Activated CD4-positive, alpha-beta T cell treated with anti-CD3 and anti-CD28 coated beads, Interleukin-2, amount 10 ng/mL, durations not matched to agents 24 days and 14 days (primary cell): Measurements from ENCODE around the gene SLCO3A1. TPM values are rescaled to one million over a fixed set of nuclear protein-coding genes. Genes with fewer than 3 reads are reported as not detected.

Experiments used
- DNase-seq: peaks from one replicate; pipeline ENCODE4 v3.0.0; 2022
- H3K27ac Mint-ChIP-seq: one replicate; pipeline ENCODE4 v1.8.0; 2022; ENCODE audit warnings: mild to moderate bottlenecking, mixed read lengths
- H3K27me3 Mint-ChIP-seq: one replicate; pipeline ENCODE4 v1.8.0; 2022; ENCODE audit warnings: mixed read lengths
- H3K36me3 Mint-ChIP-seq: one replicate; pipeline ENCODE4 v1.8.0; 2022; ENCODE audit warnings: low read depth, mild to moderate bottlenecking, mixed read lengths
- H3K4me1 Mint-ChIP-seq: one replicate; pipeline ENCODE4 v1.8.0; 2021; ENCODE audit warnings: mixed read lengths
- H3K4me3 Mint-ChIP-seq: one replicate; pipeline ENCODE4 v1.8.0; 2022; ENCODE audit warnings: mild to moderate bottlenecking, moderate library complexity, mixed read lengths
- H3K9me3 Mint-ChIP-seq: one replicate; pipeline ENCODE4 v1.8.0; 2021; ENCODE audit warnings: mixed read lengths
- intact Hi-C: fragments of 100-400 bp; cut with micrococcal nuclease; formaldehyde crosslinking; loops from one replicate; pipeline ENCODE4 v1.15.1; 2023
- total RNA-seq: library from RNA; stranded (reverse); gene quantifications from 2 replicates; pipeline ENCODE4 v1.2.3, GENCODE V29; 2022

The SLCO3A1 gene
- total RNA-seq, 1 donor from 2014 or later, result 16.3 TPM

GRCh38 chr15:92098869-92099268 lies 245.4 kb downstream of the SLCO3A1 start:
- peaks cover 43% of the 10 kb centered on the region for H3K4me1 Mint-ChIP-seq
- H3K27ac Mint-ChIP-seq, result no peak overlapping the region
- H3K9me3 Mint-ChIP-seq, result no peaks in the 10 kb centered on the region
- intact Hi-C loops, result no loop called here
- no peaks in the 10 kb centered on the region for H3K27me3 Mint-ChIP-seq
- peaks cover 18% of the 10 kb centered on the region for H3K36me3 Mint-ChIP-seq
- DNase-seq, result no peak
- no peak overlapping the region for H3K4me3 Mint-ChIP-seq

GRCh38 chr15:92100301-92100700 lies 246.8 kb downstream of the SLCO3A1 start:
- Mint-ChIP-seq H3K27ac (no peak overlapping the region), H3K36me3 (peaks cover 18% of the 10 kb centered on the region), H3K27me3 (no peaks in the 10 kb centered on the region), H3K4me3 (no peak overlapping the region), H3K4me1 (peaks cover 36% of the 10 kb centered on the region), H3K9me3 (no peaks in the 10 kb centered on the region)
- intact Hi-C loops, result no loop called here
- no peak for DNase-seq

DNA sequence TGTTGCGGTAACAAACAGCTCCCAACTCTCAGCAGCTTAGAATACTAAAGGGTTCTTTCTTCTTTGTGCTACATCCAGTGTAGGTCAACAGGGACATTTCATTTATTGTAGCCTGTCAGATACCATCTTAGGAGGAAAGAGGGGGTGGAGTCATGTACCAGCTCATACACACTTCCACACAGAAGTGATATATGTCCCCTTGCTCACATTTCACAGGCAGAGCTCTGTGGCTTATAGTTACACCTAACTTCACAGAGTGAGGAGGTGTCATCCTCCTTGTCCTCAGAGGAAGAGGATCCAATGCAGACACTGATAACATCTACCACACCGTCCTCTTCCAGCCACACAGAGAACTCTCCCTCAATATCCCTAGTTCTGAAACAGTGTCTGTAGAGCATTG lies 247.2 kb downstream of the SLCO3A1 start:
- no peak overlapping the region for H3K27ac Mint-ChIP-seq

DNA sequence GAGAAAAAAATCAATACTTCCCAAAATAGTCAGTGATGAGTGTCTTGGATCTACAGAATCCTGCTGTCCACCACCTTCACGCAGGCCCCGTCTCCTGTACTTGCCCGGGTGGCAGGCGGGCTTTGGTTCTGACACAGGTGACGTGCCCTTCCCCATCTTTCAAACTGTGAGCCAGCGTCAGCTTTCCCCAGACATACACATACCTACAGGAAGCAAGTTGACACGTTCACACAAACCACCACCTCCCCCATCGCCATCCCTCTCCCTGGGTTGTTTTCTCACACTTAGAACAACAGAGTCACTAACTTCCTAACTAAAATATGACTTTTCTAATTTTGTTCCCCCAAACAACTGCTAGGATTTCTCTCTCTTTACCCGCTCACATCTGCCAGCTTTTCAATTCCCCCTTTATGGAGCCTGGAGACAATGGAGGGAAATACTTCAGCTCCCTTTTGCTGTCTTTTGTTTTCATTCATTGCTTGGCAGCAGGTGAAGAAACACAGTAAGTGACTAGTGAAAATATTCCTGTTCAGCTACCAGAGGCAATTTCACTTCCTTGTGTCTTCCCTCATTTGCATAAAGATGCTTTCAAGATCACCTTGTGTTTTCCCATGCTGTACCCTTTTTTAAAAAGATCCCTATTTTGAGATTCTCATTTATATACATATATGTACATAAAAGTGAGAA lies 248.3 kb downstream of the SLCO3A1 start:
- intact Hi-C loops, result no loop called here

More for the DNA sequence above, 247.2 kb downstream of the SLCO3A1 start:
- intact Hi-C loops, result no loop called here
- DNase-seq, result no peak
- H3K27me3 Mint-ChIP-seq, result no peaks in the 10 kb centered on the region
- H3K36me3 Mint-ChIP-seq, result peaks cover 17% of the 10 kb centered on the region
- H3K4me1 Mint-ChIP-seq, result peaks cover 32% of the 10 kb centered on the region
- H3K9me3 Mint-ChIP-seq, result no peaks in the 10 kb centered on the region
- no peak overlapping the region for H3K4me3 Mint-ChIP-seq

GRCh38 chr15:92102395-92102755 lies 248.9 kb downstream of the SLCO3A1 start:
- Mint-ChIP-seq H3K4me1 (peaks cover 23% of the 10 kb centered on the region), H3K4me3 (no peak overlapping the region), H3K27ac (no peak overlapping the region), H3K36me3 (peaks cover 8% of the 10 kb centered on the region), H3K27me3 (no peaks in the 10 kb centered on the region), H3K9me3 (no peaks in the 10 kb centered on the region)
- no peak for DNase-seq
- intact Hi-C loops, result no loop called here

More for the DNA sequence above, 248.3 kb downstream of the SLCO3A1 start:
- no peaks in the 10 kb centered on the region for H3K27me3 Mint-ChIP-seq
- H3K36me3 Mint-ChIP-seq, result peaks cover 10% of the 10 kb centered on the region
- H3K4me3 Mint-ChIP-seq, result peak overlapping the region; percentile 56
- H3K27ac Mint-ChIP-seq, result peak overlapping the region; percentile 71
- H3K9me3 Mint-ChIP-seq, result no peaks in the 10 kb centered on the region
- peak; percentile 64 for DNase-seq
- peaks cover 24% of the 10 kb centered on the region for H3K4me1 Mint-ChIP-seq

DNA sequence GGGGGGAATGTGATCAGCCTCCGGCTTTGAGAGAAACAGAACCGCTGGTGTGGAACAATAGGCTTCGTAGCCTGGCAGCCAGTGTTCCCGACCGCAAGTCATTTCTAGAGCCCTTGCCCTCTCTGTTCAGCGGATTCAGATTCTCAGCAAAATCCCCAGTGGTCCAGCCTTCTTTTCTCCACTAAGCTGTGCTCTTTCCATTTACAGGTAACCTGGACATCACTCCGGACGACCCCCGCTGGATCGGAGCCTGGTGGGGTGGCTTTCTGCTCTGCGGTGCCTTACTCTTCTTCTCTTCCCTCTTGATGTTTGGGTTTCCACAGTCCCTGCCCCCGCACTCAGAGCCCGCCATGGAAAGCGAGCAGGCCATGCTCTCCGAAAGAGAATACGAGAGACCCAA lies 250.6 kb downstream of the SLCO3A1 start:
- Mint-ChIP-seq H3K27ac (no peak overlapping the region), H3K27me3 (no peaks in the 10 kb centered on the region), H3K36me3 (peaks cover 6% of the 10 kb centered on the region), H3K4me1 (peaks cover 17% of the 10 kb centered on the region), H3K9me3 (no peaks in the 10 kb centered on the region), H3K4me3 (no peak overlapping the region)
- intact Hi-C loops, result no loop called here
- no peak for DNase-seq

DNA sequence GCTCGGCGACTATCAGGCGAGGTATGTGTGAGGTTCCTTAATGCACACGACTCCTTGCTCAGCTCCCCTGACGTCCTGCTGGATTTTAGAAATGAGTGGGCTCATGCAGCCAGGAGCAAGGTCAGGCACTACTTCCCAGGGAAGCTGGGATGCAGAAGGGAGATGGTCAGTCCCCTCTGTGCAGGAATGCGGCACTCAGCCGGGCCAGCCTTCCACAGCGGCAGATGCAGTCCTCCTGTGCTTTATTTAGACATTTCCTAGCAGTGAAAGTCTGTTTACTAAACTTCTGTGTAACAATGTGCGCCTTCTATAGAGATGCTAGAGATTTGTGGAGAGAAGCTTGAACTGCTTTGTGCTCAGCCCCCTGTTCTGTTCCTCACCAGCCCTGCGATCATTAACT lies 252.1 kb downstream of the SLCO3A1 start:
- no peak overlapping the region for H3K4me3 Mint-ChIP-seq
- H3K4me1 Mint-ChIP-seq, result peaks cover 12% of the 10 kb centered on the region
- no peak overlapping the region for H3K27ac Mint-ChIP-seq
- H3K36me3 Mint-ChIP-seq, result peaks cover 4% of the 10 kb centered on the region
- no peaks in the 10 kb centered on the region for H3K9me3 Mint-ChIP-seq
- no peak for DNase-seq
- no peaks in the 10 kb centered on the region for H3K27me3 Mint-ChIP-seq
- intact Hi-C loops, result no loop called here

- no peaks in the 10 kb centered on the region for H3K27me3 Mint-ChIP-seq
- intact Hi-C loops, result no loop called here
- DNase-seq, result no peak
- no peaks in the 10 kb centered on the region for H3K4me1 Mint-ChIP-seq
- no peaks in the 10 kb centered on the region for H3K36me3 Mint-ChIP-seq
- no peaks in the 10 kb centered on the region for H3K9me3 Mint-ChIP-seq
- H3K4me3 Mint-ChIP-seq, result no peak overlapping the region
- no peak overlapping the region for H3K27ac Mint-ChIP-seq
Observed at GRCh38 chr15:92107510-92107909, 254.0 kb downstream of the SLCO3A1 start.

DNA sequence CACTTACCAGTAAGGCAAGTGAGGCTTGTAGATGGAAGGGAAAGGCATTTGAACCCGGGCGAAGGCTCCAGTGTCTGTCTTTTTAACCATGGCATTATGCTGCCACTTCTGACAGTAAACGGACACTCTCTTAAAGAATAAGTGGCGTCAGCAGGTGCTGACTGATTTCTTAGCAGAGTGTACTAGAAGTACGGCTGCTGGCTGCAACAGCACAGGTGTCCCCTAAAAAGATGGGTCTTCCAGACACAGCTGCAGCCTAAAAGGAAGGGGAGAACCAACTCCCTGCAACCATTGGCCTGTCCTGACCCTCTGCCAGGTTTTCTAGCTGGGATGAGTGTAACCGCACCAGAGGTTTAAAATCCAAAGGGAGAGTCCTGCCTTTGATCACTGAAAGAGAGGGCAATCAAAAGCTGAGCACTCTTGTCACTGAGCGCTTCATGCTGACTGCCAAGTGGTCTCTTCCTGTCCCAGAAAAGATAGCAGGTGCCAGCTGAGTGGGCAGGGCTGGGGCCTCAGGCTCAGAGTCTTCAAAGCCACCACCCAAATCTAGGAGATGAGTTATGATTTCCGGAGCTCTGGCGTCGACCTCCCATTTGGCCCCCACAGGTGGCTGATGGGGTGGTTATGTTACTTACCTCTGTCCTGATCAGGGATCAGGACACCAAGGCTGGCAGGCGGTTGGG lies 255.8 kb downstream of the SLCO3A1 start:
- no peaks in the 10 kb centered on the region for H3K9me3 Mint-ChIP-seq
- intact Hi-C loops, result no loop called here
- H3K4me3 Mint-ChIP-seq, result no peak overlapping the region
- H3K27ac Mint-ChIP-seq, result no peak overlapping the region
- peaks cover 1% of the 10 kb centered on the region for H3K36me3 Mint-ChIP-seq
- no peaks in the 10 kb centered on the region for H3K4me1 Mint-ChIP-seq
- H3K27me3 Mint-ChIP-seq, result no peaks in the 10 kb centered on the region
- DNase-seq, result no peak

- Mint-ChIP-seq H3K4me3 (no peak overlapping the region), H3K9me3 (no peaks in the 10 kb centered on the region), H3K27ac (no peak overlapping the region), H3K27me3 (no peaks in the 10 kb centered on the region), H3K36me3 (peaks cover 1% of the 10 kb centered on the region), H3K4me1 (no peaks in the 10 kb centered on the region)
- DNase-seq, result no peak
- intact Hi-C loops, result no loop called here
Observed at GRCh38 chr15:92111291-92111690, 257.8 kb downstream of the SLCO3A1 start.

DNA sequence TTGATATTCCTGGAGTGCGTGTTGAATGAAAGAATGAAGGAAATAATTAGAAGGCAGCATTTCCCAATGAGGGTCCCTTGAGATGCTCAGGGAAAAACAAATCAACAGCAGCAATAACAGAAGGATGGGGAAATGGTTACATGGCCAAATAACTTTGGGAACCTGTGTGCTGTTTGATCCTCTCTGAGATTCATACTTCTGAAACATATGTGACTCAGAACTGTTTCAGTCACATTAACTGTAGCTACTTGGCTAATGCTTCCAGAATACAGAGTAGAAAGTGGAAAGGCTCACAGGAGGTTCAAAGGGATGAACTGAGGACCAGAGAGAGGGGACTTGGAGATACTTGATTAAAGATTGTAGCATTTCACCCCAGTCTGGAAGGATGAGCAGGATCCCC lies 258.2 kb downstream of the SLCO3A1 start:
- Mint-ChIP-seq H3K27me3 (no peaks in the 10 kb centered on the region), H3K27ac (no peak overlapping the region), H3K4me3 (no peak overlapping the region), H3K9me3 (no peaks in the 10 kb centered on the region), H3K4me1 (no peaks in the 10 kb centered on the region), H3K36me3 (peaks cover 1% of the 10 kb centered on the region)
- intact Hi-C loops, result no loop called here
- no peak for DNase-seq

DNA sequence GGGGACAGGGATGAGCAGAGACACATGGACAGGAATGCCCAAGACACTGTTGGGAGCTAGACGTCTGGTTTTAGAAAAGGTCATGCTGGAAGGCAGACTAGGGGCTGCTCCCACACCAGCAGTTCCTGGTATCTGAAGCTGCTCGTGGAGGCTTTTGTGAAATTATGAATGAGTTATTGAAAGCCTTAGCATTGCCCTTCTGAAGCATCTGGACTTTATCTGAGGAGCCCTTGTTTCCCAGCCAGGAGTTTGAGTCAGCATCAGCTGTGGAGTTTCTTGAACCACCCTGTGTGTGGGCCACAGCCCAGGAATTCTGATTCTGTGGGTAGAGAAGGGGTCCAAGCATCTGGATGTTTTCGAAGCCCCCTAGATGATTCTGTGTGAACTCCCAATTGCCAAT lies 258.7 kb downstream of the SLCO3A1 start:
- H3K4me1 Mint-ChIP-seq, result no peaks in the 10 kb centered on the region
- H3K27me3 Mint-ChIP-seq, result no peaks in the 10 kb centered on the region
- intact Hi-C loops, result no loop called here
- DNase-seq, result no peak
- H3K9me3 Mint-ChIP-seq, result no peaks in the 10 kb centered on the region
- no peak overlapping the region for H3K4me3 Mint-ChIP-seq
- H3K27ac Mint-ChIP-seq, result no peak overlapping the region
- peaks cover 1% of the 10 kb centered on the region for H3K36me3 Mint-ChIP-seq

DNA sequence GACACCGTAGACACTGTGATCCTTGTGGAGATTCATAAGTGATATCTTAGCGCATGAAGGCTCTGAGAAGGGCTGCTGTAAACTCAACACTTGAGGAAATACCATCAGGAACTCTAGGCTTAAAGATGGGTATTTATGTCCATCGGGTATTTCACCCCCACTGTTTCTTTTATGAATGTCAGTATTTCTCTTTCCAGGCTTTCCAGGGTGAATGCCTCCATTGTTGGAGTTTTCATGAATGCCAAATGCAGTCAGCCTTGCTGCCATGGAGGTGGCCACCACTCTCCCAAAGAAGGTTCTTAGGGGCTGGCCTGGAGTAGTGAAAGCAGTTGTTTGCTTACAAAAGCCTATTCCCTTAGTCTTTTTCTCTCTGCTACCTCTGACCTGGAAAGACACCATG lies 259.2 kb downstream of the SLCO3A1 start:
- intact Hi-C loops, result no loop called here
- no peak for DNase-seq
- Mint-ChIP-seq H3K36me3 (peaks cover 1% of the 10 kb centered on the region), H3K27ac (no peak overlapping the region), H3K4me1 (no peaks in the 10 kb centered on the region), H3K4me3 (no peak overlapping the region), H3K9me3 (no peaks in the 10 kb centered on the region), H3K27me3 (no peaks in the 10 kb centered on the region)

DNA sequence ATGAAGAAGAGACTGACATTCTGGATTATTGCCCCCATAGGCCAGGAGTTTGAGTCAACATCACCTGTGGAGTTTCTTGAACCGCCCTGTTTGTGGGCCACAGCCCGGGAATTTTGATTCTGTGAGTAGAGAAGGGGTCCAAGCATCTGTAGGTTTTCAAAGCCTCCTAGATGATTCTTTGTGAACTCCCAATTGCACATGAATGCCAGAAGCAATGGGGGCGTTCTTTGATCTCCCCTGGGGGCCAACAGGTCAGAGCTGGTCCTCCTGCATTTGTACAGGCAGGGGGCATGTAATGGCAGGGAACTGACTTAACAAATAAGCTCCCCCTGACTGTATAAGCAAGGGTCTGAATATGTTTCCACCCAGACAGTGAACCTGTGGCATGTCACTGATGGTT lies 260.3 kb downstream of the SLCO3A1 start:
- no peak for DNase-seq
- intact Hi-C loops, result no loop called here
- H3K4me3 Mint-ChIP-seq, result no peak overlapping the region

GRCh38 chr15:92115834-92116233 lies 262.3 kb downstream of the SLCO3A1 start:
- Mint-ChIP-seq H3K9me3 (no peaks in the 10 kb centered on the region), H3K36me3 (peaks cover 4% of the 10 kb centered on the region), H3K27me3 (no peaks in the 10 kb centered on the region), H3K27ac (no peak overlapping the region), H3K4me1 (no peaks in the 10 kb centered on the region), H3K4me3 (no peak overlapping the region)
- intact Hi-C loops, result no loop called here
- no peak for DNase-seq

More for the DNA sequence above, 260.3 kb downstream of the SLCO3A1 start:
- Mint-ChIP-seq H3K4me1 (no peaks in the 10 kb centered on the region), H3K9me3 (no peaks in the 10 kb centered on the region), H3K27ac (no peak overlapping the region), H3K36me3 (peaks cover 1% of the 10 kb centered on the region), H3K27me3 (no peaks in the 10 kb centered on the region)
